Hematopoietic multipotent progenitor cell (in vitro differentiated cells): ENCODE data around the gene METTL2B. TPM values are rescaled to one million over a fixed set of nuclear protein-coding genes. Genes with fewer than 3 reads are reported as not detected.
"Not testable (repeated sequence)": the region's sequence is repeated elsewhere in the genome, so short reads cannot be mapped to it uniquely, and the experiment has no call there.

ENCODE experiments used
- DNase-seq, 3 donors: peaks; one replicate each; pipeline ENCODE4 v3.0.0-alpha.2; 2011 to 2015; ENCODE audit warnings: low read depth in 2 of 3, low spot score in 2 of 3
- total RNA-seq: library from RNA; depleted of rRNA; stranded (reverse); fragments of >200 nt; gene quantifications from one replicate; pipeline ENCODE4 v1.2.3, GENCODE V29; 2012

The METTL2B gene
- total RNA-seq, 1 donor: 13.5 TPM

DNA sequence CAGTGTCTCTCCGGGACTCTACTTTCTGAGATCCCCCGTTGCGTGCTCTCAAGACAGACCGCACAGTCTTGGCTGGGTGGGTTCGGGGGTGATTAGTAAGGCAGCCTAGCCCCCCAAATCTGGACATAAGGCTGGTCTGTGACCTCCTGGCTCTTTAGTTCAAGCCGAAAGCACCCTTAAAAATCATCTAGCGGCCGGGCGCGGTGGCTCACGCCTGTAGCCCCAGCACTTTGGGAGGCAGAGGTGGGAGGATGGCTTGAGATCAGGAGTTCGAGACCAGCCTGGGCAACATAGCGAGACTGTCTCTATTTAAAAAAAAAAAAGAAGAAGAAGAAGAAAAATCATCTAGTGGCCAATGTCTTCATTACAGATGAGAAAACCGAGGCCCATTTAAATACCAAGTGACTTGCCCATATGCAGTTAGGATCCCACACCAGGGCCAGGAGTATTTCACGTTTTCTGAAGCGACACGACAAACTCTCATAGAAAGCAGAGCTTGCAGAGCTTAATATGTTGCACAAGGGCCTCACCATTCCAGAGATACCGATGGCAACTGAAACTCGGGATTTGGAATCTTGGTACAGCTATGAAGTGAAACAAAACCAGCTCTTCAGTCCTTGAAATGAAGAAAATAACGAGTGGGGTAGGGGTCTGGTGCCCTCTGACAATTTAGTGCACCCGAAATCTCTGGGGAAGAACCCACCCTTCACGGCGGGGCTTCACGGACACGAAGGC lies 21.6 kb upstream of the METTL2B start:
- DNase-seq: peak in 1 of 3 donors; percentile 22

- peak; percentile 88 to 92 (median 92) for DNase-seq
These were observed 20.8 kb upstream of the METTL2B start, which contains the start of gene HILPDA for GRCh38 chr7:128455543-128456254. TSS of gene HILPDA (plus strand) at chr7:128455878. CDS start at chr7:128457269, 1,391 bp downstream.

- no peak for DNase-seq
These were observed 20.3 kb upstream of the METTL2B start for GRCh38 chr7:128456255-128456725.

GRCh38 chr7:128457385-128457784 lies 19.2 kb upstream of the METTL2B start:
- DNase-seq: not testable (repeated sequence)

- DNase-seq: no peak
These were observed 17.6 kb upstream of the METTL2B start for GRCh38 chr7:128458956-128459355.

DNA sequence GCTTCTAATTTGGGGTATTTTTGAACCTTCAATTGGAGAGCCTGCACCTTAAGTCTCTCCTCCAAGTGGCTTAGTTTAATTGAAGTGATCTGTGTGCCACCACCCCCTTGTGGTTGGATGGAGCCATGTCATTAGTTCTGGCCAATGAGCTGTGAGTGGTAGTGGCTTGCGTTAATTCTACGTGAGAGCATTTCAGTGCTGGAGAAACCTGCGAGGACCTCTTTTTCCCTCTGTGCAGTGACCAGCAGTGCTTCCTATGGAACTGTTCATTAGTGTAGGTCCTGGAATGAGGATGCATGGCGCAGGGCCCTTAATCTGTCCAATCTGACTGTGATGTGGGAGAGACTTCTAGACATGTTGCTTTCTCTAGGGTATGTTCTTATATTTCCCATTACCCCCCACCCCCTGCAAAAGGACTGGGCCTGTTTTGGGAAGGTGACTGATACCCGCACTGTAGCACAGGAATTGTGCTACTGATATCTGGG lies 17.1 kb upstream of the METTL2B start:
- DNase-seq: peak in 2 of 3 donors; percentile 73 to 86

DNA sequence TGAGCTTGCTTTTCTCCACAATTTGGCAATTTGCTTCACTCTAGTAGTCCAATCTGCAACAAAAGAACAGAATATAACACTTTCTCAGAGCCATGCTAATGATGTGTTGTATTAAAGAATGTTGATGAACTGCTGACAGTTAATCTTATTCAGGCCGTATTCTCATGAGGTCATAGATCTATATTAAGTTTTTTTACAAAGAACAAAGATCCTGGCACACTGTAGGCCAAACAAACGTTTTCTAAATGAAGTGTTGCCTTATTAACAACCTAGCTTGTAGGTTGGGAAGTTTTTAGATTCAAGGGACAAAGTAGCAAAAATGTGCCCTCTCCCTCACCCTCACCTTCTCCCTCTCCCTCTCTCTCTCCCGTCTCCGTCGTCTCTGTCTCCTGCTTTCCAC lies 14.1 kb upstream of the METTL2B start:
- DNase-seq: no peak

GRCh38 chr7:128463345-128463744 lies 13.2 kb upstream of the METTL2B start:
- not testable (repeated sequence) for DNase-seq

DNA sequence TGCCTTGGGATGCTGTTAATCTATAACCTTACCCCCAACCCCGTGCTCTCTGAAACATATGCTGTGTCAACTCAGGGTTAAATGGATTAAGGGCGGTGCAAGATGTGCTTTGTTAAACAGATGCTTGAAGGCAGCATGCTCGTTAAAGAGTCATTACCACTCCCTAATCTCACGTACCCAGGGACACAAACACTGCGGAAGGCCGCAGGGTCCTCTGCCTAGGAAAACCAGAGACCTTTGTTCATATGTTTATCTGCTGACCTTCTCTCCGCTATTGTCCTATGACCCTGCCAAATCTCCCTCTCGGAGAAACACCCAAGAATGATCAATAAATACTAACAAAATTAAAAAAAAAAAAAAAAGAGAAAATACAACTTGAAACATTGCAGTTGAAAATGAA lies 12.6 kb upstream of the METTL2B start:
- not testable (repeated sequence) for DNase-seq

DNA sequence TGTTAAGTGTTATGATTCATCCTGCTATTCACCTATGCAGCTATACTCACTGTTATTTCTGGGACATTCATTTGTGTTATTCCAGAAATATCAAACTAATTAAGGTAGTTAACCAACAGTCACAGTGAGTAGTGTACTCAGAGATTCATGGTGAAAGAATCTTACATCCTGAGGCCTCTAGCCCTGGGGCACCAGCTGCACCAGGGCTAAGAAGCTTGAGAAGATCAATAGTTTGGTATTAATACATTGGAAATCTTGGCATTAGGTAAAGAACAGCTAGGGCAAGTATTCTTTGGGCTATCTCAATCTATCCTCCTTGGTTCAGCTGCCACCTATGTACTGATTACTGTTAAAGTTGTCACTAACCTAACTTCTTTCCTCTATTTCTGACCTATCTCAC lies 9.7 kb upstream of the METTL2B start:
- DNase-seq: not testable (repeated sequence)

- not testable (repeated sequence) for DNase-seq
These were observed 765 bp downstream of the METTL2B start for GRCh38 chr7:128477336-128477690.

DNA sequence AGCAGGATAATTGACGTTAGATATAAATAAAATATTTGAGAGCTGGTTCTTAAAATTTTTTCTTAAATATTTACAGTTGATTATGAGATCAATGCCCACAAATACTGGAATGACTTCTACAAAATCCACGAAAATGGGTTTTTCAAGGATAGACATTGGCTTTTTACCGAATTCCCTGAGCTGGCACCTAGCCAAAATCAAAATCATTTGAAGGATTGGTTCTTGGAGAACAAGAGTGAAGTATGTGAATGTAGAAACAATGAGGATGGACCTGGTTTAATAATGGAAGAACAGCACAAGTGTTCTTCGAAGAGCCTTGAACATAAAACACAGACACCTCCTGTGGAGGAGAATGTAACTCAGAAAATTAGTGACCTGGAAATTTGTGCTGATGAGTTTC lies 2.5 kb downstream of the METTL2B start:
- DNase-seq: not testable (repeated sequence)

GRCh38 chr7:128488134-128488533 lies 11.6 kb downstream of the METTL2B start:
- DNase-seq: not testable (repeated sequence)

- no peak for DNase-seq
These were observed 20.9 kb downstream of the METTL2B start for GRCh38 chr7:128497405-128497804.

GRCh38 chr7:128505416-128505815 lies 28.9 kb downstream of the METTL2B start:
- DNase-seq: not testable (repeated sequence)

- DNase-seq: not testable (repeated sequence)
These were observed 30.3 kb downstream of the METTL2B start for GRCh38 chr7:128506819-128507218.

GRCh38 chr7:128507321-128507993 lies 30.9 kb downstream of the METTL2B start:
- not testable (repeated sequence) for DNase-seq

GRCh38 chr7:128511692-128512091 lies 35.1 kb downstream of the METTL2B start:
- DNase-seq: not testable (repeated sequence)

GRCh38 chr7:128515232-128515631 lies 38.7 kb downstream of the METTL2B start:
- not testable (repeated sequence) for DNase-seq

GRCh38 chr7:128517023-128517422 lies 40.5 kb downstream of the METTL2B start:
- DNase-seq: not testable (repeated sequence)
